ENCODE data around the gene ZFP30.

The ZFP30 gene

DNA sequence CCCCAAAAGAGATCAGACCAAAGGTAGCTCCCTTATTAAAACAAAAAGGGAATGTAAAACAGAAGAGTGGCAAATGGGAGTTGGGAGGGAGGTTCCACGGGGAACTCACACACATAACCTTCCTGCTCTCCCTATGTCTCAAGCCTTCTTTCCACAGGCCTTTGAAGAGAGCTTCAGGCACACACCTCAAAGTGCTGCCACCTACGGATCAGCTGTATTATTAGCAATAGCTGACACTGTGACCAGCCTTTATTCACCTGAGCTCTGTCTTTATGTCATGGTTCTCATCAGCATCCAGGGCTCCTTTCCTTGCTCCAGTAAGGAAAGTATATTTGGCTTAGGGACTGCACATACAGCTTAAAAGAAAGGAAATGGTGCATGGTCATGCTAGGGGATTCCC, 71.9 kb downstream of the ZFP30 start (continued):
- TF ChIP-seq TOX (CRISPR knock-in tag; IDR thresholded peaks at IDR 0.05; ENCODE audit: borderline replicate concordance): no peak
- TF ChIP-seq CSDC2 (CRISPR knock-in tag; IDR thresholded peaks at IDR 0.05): no peak

DNA sequence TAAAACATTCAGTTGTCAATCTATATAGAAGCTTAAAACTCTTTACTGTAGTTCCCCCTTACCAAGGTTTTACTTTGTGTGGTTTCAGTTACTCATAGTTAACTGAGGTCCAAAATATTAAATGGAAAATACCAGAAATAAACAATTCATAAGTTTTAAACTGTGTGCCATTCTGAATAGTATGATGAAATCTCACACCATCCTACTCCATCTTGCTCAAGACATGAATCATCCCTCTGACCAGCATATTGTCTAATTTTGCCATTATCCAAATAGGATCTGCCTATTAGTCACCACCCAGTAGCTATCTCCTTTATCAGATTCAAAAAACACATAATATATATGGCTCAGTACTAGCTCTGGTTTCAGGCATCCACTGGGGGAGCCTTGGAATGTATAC, 83.1 kb downstream of the ZFP30 start:
- ATAC-seq: no peak

DNA sequence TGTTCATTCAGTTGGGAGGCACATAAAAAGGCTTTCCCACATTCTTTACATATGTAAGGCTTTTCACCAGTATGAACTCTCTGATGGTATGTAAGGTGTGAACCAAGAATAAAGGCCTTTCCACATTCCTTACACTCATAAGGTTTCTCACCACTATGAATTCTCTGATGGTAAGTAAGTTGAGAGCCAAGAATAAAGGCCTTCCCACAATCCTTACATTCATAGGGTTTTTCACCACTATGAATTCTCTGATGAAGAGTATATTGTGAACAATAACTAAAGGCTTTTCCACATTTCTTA, 89.9 kb downstream of the ZFP30 start:
- no peak for ATAC-seq
- TF ChIP-seq ZFP30 (CRISPR knock-in tag; IDR thresholded peaks at IDR 0.05): no peak
- TF ChIP-seq ZFP3 (CRISPR knock-in tag; IDR thresholded peaks at IDR 0.05): no peak
- TF ChIP-seq ESRRG (CRISPR knock-in tag; IDR thresholded peaks at IDR 0.05): no peak
- no peak for TF ChIP-seq ZNF70 (CRISPR knock-in tag; IDR thresholded peaks at IDR 0.05)
- no peak for TF ChIP-seq ZNF565 (CRISPR knock-in tag; conservative IDR thresholded peaks at IDR 0.05; ENCODE audit: low read depth)

More for the DNA sequence above, 83.1 kb downstream of the ZFP30 start:
- TF ChIP-seq, protein P1, sequence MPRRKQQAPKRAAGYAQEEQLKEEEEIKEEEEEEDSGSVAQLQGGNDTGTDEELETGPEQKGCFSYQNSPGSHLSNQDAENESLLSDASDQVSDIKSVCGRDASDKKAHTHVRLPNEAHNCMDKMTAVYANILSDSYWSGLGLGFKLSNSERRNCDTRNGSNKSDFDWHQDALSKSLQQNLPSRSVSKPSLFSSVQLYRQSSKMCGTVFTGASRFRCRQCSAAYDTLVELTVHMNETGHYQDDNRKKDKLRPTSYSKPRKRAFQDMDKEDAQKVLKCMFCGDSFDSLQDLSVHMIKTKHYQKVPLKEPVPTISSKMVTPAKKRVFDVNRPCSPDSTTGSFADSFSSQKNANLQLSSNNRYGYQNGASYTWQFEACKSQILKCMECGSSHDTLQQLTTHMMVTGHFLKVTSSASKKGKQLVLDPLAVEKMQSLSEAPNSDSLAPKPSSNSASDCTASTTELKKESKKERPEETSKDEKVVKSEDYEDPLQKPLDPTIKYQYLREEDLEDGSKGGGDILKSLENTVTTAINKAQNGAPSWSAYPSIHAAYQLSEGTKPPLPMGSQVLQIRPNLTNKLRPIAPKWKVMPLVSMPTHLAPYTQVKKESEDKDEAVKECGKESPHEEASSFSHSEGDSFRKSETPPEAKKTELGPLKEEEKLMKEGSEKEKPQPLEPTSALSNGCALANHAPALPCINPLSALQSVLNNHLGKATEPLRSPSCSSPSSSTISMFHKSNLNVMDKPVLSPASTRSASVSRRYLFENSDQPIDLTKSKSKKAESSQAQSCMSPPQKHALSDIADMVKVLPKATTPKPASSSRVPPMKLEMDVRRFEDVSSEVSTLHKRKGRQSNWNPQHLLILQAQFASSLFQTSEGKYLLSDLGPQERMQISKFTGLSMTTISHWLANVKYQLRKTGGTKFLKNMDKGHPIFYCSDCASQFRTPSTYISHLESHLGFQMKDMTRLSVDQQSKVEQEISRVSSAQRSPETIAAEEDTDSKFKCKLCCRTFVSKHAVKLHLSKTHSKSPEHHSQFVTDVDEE (CRISPR knock-in tag; IDR thresholded peaks at IDR 0.05): no peak
- TF ChIP-seq ZFP3 (CRISPR knock-in tag; IDR thresholded peaks at IDR 0.05): no peak
- TF ChIP-seq, protein P2, sequence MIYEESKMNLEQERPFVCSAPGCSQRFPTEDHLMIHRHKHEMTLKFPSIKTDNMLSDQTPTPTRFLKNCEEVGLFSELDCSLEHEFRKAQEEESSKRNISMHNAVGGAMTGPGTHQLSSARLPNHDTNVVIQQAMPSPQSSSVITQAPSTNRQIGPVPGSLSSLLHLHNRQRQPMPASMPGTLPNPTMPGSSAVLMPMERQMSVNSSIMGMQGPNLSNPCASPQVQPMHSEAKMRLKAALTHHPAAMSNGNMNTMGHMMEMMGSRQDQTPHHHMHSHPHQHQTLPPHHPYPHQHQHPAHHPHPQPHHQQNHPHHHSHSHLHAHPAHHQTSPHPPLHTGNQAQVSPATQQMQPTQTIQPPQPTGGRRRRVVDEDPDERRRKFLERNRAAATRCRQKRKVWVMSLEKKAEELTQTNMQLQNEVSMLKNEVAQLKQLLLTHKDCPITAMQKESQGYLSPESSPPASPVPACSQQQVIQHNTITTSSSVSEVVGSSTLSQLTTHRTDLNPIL (CRISPR knock-in tag; IDR thresholded peaks at IDR 0.05; ENCODE audit: low read depth): no peak
- no peak for TF ChIP-seq ZC3H10 (CRISPR knock-in tag; IDR thresholded peaks at IDR 0.05)
- no peak for TF ChIP-seq ZNF565 (CRISPR knock-in tag; conservative IDR thresholded peaks at IDR 0.05; ENCODE audit: low read depth)
- no peak for TF ChIP-seq PPARA (CRISPR knock-in tag; IDR thresholded peaks at IDR 0.05; ENCODE audit: borderline replicate concordance)
- TF ChIP-seq ZNF8 (CRISPR knock-in tag; IDR thresholded peaks at IDR 0.05): no peak

DNA sequence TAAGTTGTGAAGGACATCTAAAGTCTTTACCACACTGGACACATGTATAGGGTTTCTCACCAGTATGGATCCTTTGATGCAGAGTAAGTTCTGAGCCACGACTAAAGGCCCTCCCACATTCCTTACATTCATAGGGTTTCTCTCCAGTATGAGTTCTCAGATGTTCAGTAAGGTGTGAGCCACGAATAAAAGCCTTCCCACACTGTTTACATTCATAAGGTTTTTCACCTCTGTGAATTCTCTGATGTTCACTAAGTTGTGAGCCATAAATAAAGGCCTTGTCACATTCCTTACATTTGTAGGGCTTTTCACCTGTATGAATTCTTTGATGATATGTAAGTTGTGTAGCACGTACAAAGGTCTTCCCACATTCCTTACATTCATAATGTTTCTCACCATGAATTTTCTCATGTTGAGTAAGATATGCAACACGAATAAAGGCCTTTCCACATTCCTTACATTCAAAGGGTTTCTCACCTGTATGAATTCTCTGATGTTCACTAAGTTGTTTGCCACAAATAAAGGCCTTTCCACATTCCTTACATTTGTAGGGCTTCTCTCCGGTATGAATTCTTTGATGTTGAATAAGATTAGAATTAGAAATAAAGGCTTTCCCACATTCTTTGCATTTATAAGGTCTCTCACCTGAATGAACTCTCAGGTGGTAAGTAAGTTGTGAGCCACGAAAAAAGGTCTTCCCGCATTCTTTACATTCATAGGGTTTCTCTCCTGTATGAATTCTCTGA, 90.5 kb downstream of the ZFP30 start:
- no peak for ATAC-seq
- no peak for TF ChIP-seq RARB (CRISPR knock-in tag; IDR thresholded peaks at IDR 0.05)
- no peak for TF ChIP-seq ZNF70 (CRISPR knock-in tag; IDR thresholded peaks at IDR 0.05)
- TF ChIP-seq ZFP30 (CRISPR knock-in tag; IDR thresholded peaks at IDR 0.05): no peak
- TF ChIP-seq, protein P3, sequence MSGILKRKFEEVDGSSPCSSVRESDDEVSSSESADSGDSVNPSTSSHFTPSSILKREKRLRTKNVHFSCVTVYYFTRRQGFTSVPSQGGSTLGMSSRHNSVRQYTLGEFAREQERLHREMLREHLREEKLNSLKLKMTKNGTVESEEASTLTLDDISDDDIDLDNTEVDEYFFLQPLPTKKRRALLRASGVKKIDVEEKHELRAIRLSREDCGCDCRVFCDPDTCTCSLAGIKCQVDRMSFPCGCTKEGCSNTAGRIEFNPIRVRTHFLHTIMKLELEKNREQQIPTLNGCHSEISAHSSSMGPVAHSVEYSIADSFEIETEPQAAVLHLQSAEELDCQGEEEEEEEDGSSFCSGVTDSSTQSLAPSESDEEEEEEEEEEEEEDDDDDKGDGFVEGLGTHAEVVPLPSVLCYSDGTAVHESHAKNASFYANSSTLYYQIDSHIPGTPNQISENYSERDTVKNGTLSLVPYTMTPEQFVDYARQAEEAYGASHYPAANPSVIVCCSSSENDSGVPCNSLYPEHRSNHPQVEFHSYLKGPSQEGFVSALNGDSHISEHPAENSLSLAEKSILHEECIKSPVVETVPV (CRISPR knock-in tag; IDR thresholded peaks at IDR 0.05): no peak
